GM18498 (cell line): ENCODE data around the gene SPRY1.

ENCODE experiments used
- ATAC-seq: cut with Tn5 transposase; IDR thresholded peaks from one replicate; pipeline ENCODE4 v1.9.1; 2021; ENCODE audit warnings: mild to moderate bottlenecking, moderate library complexity; ENCODE audit not compliant: unreplicated experiment

Gene SPRY1

DNA sequence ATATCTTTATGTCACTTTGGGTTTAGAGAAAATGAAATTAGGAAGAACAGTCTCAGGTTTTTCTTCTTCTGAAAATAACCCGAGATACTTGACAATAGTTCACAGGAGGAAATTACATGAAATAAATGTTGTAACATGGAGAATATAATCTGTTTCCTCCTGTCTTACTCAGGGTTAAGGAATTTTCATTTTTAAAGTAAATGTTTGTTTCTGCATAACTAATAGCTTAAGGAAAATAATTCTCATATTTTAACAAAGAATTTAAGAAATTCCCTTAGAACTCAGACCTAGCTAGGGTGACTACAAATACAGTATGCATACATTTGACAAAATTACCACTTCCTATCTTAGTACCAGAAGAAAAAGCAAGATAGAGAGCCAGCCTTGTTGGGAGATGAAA lies 17.2 kb upstream of the SPRY1 start:
- no peak for ATAC-seq

DNA sequence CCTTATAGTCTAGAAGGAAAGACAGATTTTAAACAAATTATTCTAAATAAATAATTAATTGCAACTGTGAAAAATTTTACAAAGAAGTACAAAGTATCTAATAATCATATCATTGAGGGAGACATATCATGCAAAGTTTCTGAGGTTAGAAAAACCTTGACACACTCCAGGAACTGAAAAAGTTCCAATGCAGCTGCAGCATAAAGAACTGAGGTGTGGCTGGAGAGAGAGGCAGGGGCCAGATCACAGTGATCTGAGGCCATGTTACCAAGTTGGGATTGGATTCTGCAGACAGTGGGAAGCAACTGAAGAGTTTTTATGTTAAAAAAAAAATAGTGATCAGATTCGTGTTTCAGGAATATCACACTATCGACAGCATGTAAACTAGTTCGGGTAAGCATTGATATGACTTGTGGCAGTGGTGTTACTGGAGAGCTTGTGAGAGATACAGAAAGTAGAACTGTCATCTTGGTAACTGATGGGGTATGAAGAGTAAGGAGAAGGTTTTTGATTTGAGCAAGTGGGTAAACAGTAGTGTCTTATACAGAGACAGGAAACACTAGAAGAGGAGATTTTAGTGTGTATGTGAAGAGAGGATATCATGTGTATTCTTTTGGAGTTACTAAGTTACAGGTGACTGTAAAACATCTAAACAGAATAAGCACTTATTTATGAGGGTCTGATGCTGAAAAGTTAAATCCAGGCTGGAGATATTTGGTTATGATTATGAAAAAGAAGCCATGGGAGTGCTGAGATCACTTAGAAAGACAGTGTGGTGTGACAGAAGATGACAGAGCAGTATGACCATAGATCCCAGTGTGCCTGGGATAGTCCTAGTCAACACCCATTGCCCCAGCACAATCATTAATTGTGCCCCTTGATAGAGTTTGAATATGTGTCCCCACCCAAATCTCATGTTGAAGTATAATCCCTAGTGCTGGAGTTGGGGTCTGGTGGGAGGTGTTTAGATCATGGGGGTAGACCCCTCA lies 15.6 kb upstream of the SPRY1 start:
- ATAC-seq = peak; percentile 79

DNA sequence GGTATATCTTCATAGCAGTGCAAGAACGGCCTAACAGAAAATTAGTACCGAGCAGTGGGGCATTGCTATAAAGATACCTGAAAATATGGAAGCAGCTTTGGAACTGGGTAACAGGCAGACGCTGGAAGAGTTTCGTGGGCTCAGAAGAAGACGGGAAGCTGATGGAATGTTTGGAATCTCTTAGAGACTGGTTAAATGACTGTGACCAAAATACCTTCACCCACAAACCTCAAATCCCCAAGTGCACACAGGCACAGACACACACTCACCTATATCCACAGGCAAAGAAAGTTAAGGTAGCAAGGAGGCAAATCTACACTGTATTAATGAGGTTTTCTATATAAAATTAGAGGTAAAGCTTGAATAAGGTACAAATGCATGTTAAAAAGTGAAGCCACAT lies 14.6 kb upstream of the SPRY1 start:
- ATAC-seq = no peak

DNA sequence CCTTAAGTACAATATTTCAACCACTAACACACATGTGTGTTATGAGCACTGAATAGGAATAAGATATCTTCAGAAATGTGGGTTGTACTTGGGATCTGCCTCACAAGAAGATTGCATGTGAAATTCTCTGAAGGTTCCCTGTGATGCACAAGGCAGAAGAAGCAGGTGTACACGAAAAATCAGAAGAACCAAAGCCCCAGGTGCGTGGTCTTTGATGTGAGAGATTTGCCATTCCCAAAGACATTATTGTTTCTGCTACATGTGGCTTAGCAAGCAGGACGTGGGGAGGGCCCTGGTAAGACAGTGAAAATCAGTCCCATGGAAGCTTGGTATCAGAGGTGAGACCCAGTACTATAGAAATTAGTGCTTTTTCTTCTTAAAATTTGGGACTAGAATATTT lies 13.0 kb upstream of the SPRY1 start:
- no peak for ATAC-seq

DNA sequence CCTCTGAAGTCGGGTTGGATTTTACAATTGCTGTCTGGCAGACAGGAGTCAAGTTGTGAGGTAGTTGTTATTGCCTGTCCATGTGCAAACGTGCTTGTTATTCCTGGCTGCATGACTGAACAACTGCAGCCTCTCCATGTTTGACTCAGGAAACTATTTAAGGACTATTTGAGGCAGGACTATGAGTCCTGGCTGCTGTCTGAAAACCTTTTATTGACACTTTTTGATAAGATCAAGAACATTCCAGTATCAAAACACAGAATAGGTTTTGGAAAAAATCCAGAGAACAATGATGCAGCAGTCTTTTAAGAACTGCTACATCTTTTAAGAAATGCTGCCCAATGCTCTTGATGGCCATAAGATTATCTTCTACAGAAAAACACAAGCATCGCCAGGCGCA lies 10.0 kb upstream of the SPRY1 start:
- ATAC-seq = no peak

DNA sequence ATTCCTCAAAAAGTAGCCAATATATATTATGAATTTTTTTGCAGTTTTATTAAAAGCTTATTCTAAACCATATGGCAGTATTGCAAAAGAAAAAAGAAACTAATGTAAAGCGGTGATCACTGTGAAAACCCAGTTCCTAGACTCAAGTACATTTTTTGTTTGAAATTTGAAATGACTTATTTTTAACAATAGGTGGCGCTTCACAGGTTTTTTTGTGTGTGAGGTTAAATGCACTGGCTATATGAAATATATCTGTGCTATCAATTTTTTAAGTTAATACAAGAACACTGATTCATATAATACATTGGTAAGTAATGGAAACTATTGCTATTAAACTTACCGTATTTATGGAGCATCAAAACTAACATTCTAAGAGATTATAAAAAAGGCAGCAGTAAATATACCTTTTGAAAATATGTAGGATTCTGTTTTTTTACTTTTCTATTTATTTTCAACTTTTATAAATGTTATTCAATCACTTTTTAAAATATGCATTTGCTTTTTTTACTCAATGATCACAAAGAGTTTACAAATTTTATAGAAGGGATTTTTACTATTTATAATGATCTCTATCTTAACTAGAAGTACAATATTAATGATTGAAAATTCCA lies 5.6 kb upstream of the SPRY1 start:
- no peak for ATAC-seq

DNA sequence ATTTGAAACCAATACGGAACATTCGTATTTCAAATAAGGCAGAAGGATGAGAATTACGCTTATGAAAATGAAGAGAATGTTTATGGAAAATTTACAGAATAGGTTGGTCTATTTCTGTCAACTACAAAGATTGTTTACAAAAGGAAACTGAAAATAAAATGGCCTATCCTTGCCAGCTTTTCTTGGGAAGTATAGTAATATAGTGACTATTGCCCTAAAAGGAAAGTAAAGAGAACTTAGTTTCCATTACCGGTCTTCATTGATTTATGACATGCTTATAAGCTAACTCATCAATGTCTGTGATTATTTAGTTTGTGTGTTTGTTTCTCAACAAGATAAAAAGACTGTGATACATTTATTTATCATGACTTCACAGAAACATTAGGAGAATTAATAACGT lies 2.9 kb upstream of the SPRY1 start:
- no peak for ATAC-seq

DNA sequence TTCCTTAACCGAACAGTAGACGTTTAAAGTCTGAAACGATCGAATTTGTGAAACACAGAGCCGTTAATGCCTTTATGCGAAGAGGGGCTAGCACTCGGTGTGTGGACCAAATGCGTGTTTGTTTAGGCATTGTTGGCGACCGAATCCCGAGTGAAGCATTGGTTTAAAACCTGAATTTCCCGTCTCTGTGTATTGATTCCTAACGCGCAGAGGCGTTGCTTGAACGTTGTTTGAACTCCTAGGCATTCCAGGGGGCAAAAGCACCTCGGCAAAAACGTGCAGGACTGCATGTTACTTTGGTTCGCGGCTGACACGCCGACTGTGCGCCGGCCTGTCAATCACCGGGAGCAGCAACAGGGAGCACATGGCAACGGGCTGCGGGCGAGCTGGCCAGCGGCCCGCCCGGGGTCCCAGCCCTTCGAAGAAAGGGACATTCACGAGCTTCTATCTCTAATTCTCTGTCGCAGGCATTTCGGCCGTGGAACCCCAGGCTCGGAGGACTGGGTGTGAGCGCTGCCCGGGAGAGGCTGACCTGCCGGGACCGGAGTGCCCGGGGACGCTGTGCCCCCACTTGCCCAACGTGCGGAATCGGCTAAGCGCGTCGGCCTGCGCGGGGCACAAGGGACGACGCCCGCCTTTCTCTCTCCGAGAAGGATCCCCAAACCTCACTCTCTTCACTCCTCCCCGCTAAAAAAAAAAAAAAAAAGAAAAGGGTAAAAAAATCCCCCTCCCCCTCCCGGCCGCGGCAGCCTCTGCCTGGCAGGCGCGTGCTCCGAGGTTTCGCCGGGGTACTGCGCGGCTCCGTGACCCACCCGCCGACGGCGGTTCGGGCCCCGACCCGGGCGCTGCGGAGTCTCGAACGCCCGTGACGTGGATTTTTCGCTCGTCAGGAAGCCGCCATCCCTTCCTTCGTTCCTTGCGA lies 810 bp downstream of the SPRY1 start:
- peak; percentile 21 for ATAC-seq

DNA sequence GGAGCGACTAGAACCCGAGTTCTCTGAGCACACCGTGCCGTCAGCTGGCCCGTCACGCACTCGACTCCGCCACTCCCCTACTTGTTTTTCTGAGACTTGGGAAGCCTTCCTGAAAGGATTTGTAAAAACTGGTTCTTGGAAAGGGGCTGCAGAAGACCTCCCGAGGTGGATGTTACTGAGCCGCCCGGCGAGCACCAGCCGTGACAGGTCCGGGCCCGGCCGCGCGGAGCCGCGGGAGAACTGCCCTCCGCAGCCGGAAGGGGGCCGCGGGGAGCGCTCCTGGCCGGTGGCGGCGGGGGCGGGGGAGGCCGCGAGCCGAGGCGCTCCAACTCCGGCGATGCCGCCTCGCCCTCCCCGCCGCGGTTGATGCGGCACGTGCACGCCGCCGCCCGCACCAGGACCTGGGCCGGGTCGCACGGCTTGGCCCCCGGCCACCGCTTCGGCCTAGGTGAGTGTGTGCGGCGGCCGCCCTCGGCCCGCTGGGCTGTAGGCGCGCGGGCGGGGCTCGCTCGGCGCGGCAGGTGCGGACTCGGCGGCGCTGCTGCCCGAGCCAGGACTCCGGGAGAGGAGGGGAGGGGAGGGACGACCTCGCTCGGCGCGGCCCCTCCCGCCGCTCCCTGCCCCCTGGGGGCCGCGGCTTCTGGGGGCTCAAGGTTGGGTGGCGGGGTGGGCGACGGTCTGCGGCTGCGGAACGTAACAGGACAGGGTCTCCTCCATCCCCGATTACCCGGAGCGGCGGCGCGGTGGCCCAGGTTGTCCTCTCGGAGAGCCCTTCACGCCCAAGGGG lies 1.7 kb downstream of the SPRY1 start:
- peak; percentile 73 for ATAC-seq

DNA sequence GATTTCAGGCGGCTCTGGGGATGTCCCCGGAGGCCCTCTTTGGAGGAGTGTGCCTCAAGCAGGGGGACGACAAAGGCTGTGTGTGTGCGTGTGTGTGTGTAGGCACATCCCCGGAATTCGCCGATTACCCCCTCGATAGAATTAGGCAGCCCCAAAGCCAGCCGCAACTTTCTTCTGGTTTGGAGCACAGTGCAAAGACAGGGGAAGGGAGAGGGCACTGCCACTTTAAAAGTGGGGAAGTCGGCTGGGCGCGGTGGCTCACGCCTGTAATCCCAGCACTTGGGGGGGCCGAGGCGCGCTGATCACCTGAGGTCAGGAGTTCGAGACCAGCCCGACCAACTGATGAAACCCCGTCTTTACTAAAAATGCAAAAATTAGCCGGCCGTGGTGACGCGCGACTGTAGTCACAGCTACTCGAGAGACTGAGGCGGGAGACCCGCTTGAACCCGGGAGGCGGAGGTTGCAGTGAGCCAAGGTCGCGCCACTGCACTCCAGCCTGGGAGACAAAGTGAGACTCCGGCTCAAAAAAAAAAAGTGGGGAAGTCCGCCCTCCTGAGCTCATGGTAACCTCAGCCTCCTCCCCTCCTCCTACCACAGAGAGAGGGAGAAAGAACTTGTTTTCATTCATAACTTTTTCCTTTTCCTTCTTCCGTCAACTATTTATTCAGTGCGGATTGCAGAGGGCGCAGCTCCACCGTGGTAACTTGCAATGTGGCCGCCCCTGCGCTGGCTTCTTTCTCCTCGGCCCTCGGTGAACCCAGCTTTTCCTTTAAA lies 2.4 kb downstream of the SPRY1 start:
- ATAC-seq = peak; percentile 13

DNA sequence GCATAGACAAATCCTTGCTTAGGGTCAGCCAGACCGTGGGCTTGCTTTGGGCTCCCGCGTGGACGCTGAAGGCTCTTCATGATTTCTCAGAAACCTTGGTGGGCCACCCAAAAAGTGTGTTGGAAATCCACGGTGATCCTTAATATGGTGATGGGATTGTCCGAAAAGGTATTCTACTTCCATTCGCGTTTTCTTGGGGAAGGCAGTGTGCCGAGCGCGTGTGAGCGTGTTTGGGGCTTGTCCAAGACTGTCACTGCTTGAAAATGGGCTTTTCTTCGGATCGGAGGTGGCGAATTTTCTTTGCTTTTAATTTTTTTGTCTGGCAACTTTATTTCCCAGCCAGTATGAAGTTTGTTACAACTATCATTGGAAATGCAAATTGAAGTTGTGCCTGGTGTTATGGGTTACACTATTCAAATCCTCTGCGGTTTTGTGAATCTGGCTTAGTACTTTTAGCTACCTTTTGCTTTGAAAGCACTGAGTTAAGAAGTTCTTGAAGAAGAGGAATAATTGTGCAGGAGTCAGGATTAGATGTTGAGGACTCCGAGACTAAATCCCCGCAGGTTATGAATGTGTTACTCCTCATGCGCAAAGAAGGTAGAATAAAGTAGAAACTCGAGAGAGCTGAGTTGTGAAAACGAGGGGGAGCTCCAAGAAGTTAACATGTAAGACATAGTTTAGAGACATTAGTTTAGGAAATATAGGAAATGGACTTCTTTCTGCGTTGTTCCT lies 3.2 kb downstream of the SPRY1 start:
- no peak for ATAC-seq

DNA sequence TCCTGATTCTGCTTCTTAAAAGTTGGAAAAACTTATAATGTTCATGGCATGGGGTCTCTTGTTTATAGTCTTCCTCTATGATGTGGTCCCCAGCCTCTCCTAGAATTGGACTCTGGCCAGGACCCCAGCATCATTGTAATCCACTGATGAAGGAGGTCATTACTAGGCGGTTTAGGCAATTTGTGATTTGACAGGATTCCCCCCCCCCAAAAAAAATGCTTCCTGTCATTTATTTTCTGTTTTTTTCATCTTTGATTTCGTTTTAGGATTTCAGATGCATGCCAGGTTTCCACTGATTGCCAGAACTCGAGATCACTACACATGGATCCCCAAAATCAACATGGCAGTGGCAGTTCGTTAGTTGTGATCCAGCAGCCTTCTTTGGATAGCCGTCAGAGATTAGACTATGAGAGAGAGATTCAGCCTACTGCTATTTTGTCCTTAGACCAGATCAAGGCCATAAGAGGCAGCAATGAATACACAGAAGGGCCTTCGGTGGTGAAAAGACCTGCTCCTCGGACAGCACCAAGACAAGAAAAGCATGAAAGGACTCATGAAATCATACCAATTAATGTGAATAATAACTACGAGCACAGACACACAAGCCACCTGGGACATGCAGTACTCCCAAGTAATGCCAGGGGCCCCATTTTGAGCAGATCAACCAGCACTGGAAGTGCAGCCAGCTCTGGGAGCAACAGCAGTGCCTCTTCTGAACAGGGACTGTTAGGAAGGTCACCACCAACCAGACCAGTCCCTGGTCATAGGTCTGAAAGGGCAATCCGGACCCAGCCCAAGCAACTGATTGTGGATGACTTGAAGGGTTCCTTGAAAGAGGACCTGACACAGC lies 4.9 kb downstream of the SPRY1 start:
- no peak for ATAC-seq

DNA sequence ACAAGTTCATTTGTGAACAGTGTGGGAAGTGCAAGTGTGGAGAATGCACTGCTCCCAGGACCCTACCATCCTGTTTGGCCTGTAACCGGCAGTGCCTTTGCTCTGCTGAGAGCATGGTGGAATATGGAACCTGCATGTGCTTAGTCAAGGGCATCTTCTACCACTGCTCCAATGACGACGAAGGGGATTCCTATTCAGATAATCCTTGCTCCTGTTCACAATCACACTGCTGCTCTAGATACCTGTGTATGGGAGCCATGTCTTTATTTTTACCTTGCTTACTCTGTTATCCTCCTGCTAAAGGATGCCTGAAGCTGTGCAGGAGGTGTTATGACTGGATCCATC lies 5.5 kb downstream of the SPRY1 start:
- ATAC-seq = no peak

DNA sequence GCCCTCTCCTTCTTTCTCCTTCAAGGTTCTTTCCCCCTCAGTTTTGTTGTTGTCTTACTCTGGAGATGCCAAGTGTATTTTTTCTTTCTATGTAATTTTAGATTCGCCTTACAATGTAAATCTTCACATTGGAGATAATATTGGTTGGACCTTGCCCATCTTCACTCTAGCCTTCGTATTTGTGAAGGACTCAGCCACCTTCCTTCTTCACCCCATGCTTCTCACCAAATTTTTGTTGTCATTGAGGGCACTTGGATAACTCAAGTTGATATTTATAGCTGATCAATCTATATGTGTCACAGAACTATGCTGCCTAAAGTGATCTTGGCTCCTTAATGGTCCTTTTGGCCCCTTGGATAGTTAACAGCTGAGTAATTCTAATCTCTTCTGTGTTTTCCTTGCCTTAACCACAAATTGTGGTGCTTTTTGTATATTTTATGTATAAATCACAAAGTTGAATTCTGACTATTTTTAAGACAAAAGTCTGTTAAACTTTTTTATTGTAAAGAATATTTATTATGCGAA lies 6.5 kb downstream of the SPRY1 start:
- no peak for ATAC-seq

DNA sequence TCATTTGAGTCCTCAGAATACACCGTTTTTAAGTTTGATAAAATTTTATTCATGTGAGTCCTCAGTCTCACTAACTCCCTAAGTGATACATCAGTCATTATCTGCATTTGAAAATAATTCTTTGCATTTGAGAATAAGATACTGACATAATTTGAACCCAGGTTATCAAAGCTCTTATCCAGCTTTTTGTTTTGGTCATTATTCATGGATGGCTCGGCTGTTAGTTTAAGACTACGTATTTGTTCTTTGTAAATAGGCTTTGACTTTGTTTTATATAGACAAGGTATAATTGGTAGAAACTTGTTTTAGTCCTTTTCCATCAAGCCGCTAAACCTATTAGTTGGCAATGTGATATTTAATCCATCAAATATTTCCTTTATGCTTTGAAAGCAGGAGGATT lies 7.9 kb downstream of the SPRY1 start:
- ATAC-seq = no peak

DNA sequence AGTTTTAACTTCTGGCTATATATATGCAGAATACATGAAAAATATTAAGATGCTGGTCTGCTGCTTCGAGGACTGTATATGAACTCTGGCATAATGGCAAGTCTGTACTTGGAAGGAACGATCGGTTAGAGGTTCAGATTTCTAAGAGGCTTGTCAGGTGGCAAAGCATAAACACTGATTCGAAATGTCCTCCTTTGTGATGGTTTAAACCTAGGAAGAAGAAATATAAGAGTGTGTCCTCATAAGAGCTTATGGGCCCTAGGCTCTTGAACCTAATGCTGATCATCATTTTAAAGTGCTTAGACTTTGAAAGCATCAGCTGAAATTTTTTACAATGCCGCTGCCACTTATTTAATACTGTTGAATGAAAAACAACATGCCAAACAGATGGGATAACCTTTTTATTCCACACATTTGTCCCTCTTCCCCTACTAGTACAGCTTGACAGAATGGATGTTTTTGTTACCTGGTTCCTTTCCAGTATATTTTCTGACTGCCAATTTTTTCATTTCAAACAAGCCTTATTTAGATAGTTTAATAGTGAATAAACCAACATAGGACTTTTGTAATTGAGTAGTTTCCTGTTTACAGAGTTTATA lies 8.8 kb downstream of the SPRY1 start:
- ATAC-seq = no peak

DNA sequence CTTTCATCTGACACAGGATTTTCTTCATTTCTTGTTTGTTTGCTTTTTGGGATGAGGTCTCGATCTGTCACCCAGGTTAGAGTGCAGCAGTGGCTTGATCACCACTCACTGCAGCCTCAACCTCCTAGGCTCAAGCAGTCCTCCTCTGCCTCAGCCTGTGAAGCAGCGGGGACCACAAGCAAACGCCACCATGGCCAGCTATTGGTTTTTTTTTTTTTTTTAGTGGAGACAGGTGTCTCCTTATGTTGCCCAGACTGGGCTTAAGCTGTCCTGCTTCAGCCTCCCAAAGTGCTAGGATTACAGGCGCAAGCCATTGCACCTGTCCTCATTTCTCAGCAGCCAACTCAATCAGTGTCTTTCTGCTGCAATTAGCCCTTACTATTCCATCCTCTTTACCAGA lies 10.3 kb downstream of the SPRY1 start:
- ATAC-seq = no peak
